NT2/D1 (cell line): ENCODE results near the gene CORO7.

Source experiments
- DNase-seq: peaks from one replicate; pipeline ENCODE4 v3.0.0-alpha.2; 2011; ENCODE audit warnings: low read depth, low spot score
- H3K27me3 ChIP-seq: 2 replicates; pipeline ENCODE4 v1.6.0; 2011; ENCODE audit warnings: mild to moderate bottlenecking; ENCODE audit not compliant: insufficient read length, insufficient read depth
- H3K36me3 ChIP-seq: 2 replicates; pipeline ENCODE4 v1.6.1; 2011; ENCODE audit warnings: mild to moderate bottlenecking, low read length, mixed read lengths; ENCODE audit not compliant: insufficient read depth, insufficient read length
- H3K4me1 ChIP-seq: 2 replicates; pipeline ENCODE4 v1.5.1; 2011; ENCODE audit not compliant: insufficient read depth, insufficient read length
- H3K4me3 ChIP-seq: 2 replicates; pipeline ENCODE4 v1.5.1; 2011; ENCODE audit warnings: low read depth; ENCODE audit not compliant: insufficient read length
- H3K9ac ChIP-seq: 2 replicates; pipeline ENCODE4 v1.6.0; 2011; ENCODE audit warnings: low read depth; ENCODE audit not compliant: insufficient read length
- H3K9me3 ChIP-seq: 2 replicates; pipeline ENCODE4 v1.5.1; 2011; ENCODE audit warnings: mild to moderate bottlenecking, low read length; ENCODE audit not compliant: insufficient read depth
- SUZ12 ChIP-seq: IDR thresholded peaks from 2 replicates; pipeline ENCODE4 v1.6.1; 2011; ENCODE audit not compliant: insufficient read length, insufficient read depth; ENCODE audit errors: extremely low read depth
- YY1 ChIP-seq: IDR thresholded peaks from 2 replicates; pipeline ENCODE4 v1.6.1; 2011; ENCODE audit not compliant: insufficient read length, insufficient read depth
- ZNF274 ChIP-seq: IDR thresholded peaks from 2 replicates; pipeline ENCODE4 v1.6.1; 2011; ENCODE audit warnings: mild to moderate bottlenecking, low read depth, low read length

CORO7 gene

GRCh38 chr16:4385789-4386450 lies 30.5 kb downstream of the CORO7 start:
- H3K9me3 ChIP-seq = no peaks in the 10 kb centered on the region

GRCh38 chr16:4385066-4385788 lies 31.2 kb downstream of the CORO7 start:
- Histone ChIP-seq H3K4me3 (no peak overlapping the region), H3K4me1 (peaks cover 50% of the 10 kb centered on the region), H3K9ac (peak overlapping the region; percentile 21), H3K9me3 (no peaks in the 10 kb centered on the region), H3K36me3 (peaks cover 62% of the 10 kb centered on the region), H3K27me3 (no peaks in the 10 kb centered on the region)
- no peak for TF ChIP-seq ZNF274
- TF ChIP-seq SUZ12 = no peak
- no peak for TF ChIP-seq YY1
- no peak for DNase-seq

More at GRCh38 chr16:4385789-4386450, 30.5 kb downstream of the CORO7 start:
- H3K4me1 ChIP-seq = peaks cover 53% of the 10 kb centered on the region
- H3K4me3 ChIP-seq = no peak overlapping the region
- H3K27me3 ChIP-seq = no peaks in the 10 kb centered on the region
- DNase-seq = no peak
- TF ChIP-seq YY1 (no peak), SUZ12 (no peak), ZNF274 (no peak)
- H3K9ac ChIP-seq = no peak overlapping the region
- H3K36me3 ChIP-seq = peaks cover 55% of the 10 kb centered on the region

- Histone ChIP-seq H3K9ac (no peak overlapping the region), H3K4me3 (no peak overlapping the region), H3K36me3 (peaks cover 62% of the 10 kb centered on the region), H3K4me1 (peaks cover 44% of the 10 kb centered on the region), H3K27me3 (no peaks in the 10 kb centered on the region), H3K9me3 (no peaks in the 10 kb centered on the region)
- DNase-seq = no peak
- no peak for TF ChIP-seq SUZ12
- TF ChIP-seq YY1 = no peak
- TF ChIP-seq ZNF274 = no peak
These were observed 31.9 kb downstream of the CORO7 start for GRCh38 chr16:4384509-4384942.

- H3K4me1 ChIP-seq = peaks cover 45% of the 10 kb centered on the region
- H3K9me3 ChIP-seq = no peaks in the 10 kb centered on the region
- peak overlapping the region; percentile 52 for H3K9ac ChIP-seq
- no peaks in the 10 kb centered on the region for H3K27me3 ChIP-seq
- no peak overlapping the region for H3K4me3 ChIP-seq
- peaks cover 68% of the 10 kb centered on the region for H3K36me3 ChIP-seq
- TF ChIP-seq SUZ12 (no peak), ZNF274 (no peak), YY1 (no peak)
- no peak for DNase-seq
These were observed 32.6 kb downstream of the CORO7 start for GRCh38 chr16:4383591-4384444.

GRCh38 chr16:4382795-4383357 lies 33.5 kb downstream of the CORO7 start:
- Histone ChIP-seq H3K4me3 (no peak overlapping the region), H3K9ac (no peak overlapping the region), H3K4me1 (peaks cover 45% of the 10 kb centered on the region), H3K27me3 (no peaks in the 10 kb centered on the region), H3K9me3 (no peaks in the 10 kb centered on the region), H3K36me3 (peaks cover 73% of the 10 kb centered on the region)
- TF ChIP-seq ZNF274 (no peak), YY1 (no peak), SUZ12 (no peak)
- no peak for DNase-seq

GRCh38 chr16:4381935-4382794 lies 34.2 kb downstream of the CORO7 start:
- Histone ChIP-seq H3K4me1 (peaks cover 44% of the 10 kb centered on the region), H3K4me3 (no peak overlapping the region), H3K36me3 (peaks cover 69% of the 10 kb centered on the region), H3K9me3 (no peaks in the 10 kb centered on the region), H3K27me3 (no peaks in the 10 kb centered on the region), H3K9ac (no peak overlapping the region)
- TF ChIP-seq SUZ12 = no peak
- no peak for TF ChIP-seq YY1
- DNase-seq = no peak
